GM18873 (cell line): ENCODE measurements around the gene ZBTB7B.

ENCODE experiments used
- ATAC-seq: cut with Tn5 transposase; IDR thresholded peaks from one replicate; pipeline ENCODE4 v1.9.1; 2021; ENCODE audit warnings: mild to moderate bottlenecking, moderate library complexity, moderate number of reproducible peaks; ENCODE audit not compliant: unreplicated experiment, low FRiP score

ZBTB7B gene

GRCh38 chr1:155033524-155033923 lies 30.9 kb downstream of the ZBTB7B start, which contains the start of the genes DCST1 and DCST2:
Gene DCST1, plus strand, starts transcription at chr1:155033824. Its CDS starts 213 bp downstream, at chr1:155034037.
Gene DCST2, minus strand, starts transcription at chr1:155033781. Its CDS starts 80 bp downstream, at chr1:155033701.
- ATAC-seq = no peak

- ATAC-seq = no peak
These were observed 32.0 kb downstream of the ZBTB7B start for GRCh38 chr1:155034318-155035208.

GRCh38 chr1:155035936-155036335 lies 33.3 kb downstream of the ZBTB7B start:
- ATAC-seq = no peak

- ATAC-seq = no peak
These were observed 34.4 kb downstream of the ZBTB7B start for GRCh38 chr1:155037043-155037442.

- ATAC-seq = no peak
These were observed 35.3 kb downstream of the ZBTB7B start for GRCh38 chr1:155037851-155038441.

DNA sequence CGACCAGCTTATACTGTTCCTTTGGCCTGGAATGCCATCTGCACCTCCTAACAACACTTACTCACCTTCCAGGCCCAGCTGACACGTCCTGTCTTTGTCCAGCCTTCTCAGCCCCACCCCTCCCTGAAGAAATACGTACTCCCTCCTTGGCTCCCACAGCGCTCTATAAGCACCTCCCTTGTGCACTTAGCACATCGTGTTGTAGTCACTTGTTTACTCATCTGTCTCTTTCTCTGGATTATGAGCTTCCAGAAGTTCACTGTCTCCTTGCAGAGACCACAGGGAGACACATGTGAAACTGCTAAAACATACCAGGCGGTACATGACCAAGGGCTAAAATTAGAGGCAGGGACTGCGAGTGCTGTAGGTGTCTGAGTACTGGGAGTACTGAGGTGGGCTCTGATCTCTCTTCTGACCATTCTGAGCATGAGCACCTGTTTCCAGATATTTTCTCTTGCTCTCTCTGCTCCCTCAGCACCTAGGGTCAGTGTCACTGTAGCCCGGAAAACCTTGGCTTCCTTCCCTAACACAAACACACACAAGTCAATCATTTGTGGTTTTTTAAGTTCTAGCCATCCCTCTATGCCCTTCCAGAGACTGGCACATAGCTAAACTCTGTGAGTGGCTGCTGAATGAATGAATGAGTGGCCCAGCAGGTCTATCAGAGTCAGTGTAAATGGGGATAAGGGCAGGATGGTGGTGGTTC lies 36.2 kb downstream of the ZBTB7B start:
- ATAC-seq = no peak

DNA sequence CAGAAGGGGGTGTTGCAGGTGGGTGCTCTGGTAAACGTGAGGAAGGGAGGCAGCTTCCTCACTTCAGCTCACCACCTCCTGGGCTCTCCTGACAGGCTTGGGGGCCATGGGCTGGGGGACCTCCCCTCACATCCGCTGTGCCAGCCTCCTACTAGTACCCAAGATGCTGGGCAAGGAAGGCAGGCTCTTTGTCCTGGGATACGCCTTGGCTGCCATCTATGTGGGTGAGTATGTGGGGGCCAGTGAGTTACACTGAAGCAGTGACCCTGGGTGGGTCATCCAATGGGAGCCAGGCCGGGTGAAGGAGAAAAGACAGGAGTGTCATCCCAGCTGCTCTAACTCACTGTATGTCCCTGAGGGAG lies 36.7 kb downstream of the ZBTB7B start:
- no peak for ATAC-seq

DNA sequence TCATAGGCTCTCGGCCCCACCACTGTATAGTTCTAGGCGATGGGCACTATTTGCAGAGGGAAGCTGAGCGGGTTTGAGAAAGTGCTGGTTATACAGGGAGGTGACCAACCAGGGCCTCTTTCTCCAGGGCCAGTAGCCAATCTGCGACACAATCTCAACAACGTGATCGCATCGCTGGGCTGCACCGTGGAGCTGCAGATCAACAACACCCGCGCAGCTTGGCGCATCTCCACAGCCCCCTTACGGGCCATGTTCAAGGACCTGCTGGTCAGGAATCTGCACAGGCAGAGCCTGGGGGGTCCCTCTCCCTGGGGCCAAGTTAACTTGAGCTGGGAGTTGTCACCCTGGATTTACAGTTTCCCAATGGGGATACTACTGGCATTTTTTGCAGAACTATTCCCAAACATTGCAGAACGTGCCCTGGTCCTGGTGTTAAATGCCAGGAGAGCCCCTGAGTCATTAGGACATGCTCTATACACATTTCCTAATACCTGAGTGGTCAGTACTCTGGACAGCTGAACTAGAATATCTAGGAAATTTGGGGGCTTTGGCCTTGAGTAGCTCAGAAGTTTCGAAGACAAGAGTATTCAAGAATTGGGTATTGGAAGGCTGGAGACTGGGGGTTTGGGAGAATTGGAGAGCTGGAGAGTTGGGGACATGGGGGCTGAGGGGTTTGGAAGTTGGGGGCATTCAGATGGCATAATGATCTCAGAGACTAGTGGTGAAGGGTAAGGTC lies 37.9 kb downstream of the ZBTB7B start:
- ATAC-seq = no peak

- ATAC-seq = no peak
These were observed 40.2 kb downstream of the ZBTB7B start for GRCh38 chr1:155042789-155043188.

GRCh38 chr1:155043301-155043702 lies 40.7 kb downstream of the ZBTB7B start:
- no peak for ATAC-seq

DNA sequence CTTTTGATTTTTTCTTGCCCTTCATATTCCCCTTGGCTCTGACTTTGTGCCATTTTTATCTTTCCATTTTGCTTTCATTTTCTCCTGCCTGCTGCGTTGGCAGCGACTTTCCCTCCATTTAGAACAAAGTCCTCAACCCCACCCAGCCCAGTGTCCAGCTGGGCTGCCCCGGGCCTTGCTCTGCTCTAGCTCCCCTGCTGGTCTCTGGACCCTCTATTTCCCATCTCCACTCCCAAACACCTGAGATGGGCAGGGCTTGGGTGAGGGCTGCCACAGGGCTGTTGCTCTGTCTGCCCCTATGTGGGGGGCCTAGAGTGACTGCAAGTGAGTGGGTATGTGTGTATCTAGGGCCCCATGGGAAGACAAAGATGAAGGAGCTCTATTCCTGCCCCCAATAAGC lies 41.2 kb downstream of the ZBTB7B start:
- no peak for ATAC-seq

DNA sequence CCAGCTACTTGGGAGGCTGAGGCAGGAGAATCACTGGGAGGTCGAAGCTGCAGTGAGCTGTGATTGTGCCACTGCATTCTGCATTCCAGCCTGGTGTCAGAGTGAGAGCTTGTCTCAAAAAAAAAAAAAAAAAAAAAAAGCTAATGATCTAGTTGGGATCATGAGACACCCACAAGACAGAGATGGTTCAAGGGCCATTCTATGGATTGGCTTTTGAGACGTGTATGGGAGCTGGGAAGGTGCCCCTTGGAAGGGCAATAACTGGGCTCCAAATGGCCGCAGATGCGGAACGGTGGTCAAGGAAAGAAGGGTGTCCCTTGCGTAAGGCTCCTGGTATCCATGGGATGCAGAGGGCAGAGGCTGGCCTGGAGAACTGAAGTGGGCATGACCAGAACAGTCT lies 41.8 kb downstream of the ZBTB7B start:
- ATAC-seq = no peak

DNA sequence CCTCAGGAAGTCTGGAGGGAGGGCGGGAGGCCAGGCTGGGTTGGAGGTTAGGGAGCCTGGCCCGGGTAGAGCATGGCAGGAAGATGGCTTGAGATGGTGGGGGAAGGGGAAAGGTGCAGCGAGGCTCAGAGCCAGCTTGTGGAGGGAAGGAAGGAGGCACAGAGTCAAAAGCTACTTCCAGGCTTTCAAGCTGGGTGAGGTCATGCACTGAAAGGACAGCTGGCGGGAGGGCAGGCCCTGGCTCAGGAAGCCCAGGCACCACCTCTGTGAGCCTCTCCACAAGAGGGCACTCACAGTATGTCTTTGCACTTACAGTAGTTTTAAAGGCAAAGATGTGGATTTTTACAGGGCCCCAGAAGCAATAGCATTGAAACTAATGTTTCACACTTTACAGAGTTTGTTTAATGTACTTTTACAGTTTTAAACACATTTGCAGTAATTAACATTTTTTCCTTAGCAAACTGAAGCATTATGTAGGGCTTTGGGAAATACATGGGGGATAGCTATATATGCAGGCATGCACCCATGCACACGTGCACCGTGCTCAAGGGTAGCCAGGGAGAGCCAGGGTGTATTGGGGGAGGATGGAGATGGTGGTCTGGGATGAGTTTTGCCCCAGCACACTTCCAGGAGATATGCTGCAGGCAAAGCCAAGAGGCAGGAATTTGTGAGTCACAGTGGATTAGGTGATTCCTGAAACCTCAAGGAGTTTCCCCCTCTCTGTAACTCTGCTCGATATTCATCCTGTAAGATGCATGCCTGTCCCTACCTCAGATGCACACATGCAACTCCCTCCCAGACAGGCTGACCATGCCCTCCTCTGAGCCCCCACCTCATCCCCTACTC lies 42.4 kb downstream of the ZBTB7B start:
- ATAC-seq = no peak

- ATAC-seq = no peak
These were observed 46.1 kb downstream of the ZBTB7B start for GRCh38 chr1:155048449-155049334.

DNA sequence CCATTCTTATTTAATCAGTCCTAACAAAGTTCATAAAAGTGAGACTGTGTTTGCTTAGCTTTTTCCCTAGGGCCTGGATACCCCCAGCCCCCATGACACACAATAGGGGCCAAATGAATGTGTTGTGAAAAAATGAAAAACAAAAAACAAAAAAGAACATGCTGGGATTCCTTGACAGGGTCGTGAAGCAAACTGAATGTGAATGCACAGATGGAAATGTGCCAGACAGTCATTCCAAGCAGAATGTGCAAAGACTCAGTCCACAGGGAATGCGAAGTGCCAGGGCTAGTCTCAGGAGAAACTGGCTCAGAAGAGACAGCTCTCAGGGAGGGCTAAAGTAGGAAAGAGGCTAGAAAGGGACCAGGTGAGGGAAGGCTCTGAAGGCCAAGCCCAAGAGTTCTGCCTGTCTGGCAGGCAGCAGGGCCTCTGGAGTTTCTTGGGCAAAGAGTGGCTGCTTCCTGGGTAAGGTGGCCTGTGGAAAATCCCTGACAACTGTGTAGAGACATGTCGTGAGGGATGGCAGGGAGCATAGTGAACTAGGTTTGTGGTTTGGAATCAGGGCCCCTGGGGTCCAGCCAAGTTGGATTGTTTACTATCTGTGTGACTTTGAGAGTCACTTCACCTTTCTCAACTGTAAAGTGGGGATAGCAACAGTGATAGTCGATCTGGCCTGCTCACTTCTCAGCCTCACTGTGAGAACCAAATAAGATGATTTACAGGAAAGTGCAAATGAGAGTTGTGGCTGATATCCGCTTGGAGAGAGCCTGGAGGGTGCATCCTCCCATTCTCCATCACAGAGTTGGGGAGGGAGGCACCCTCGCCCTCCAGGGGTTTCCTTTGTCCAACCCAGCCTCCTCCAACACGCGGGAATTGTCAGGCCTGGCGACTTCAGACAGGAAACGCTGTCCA lies 47.3 kb downstream of the ZBTB7B start:
- ATAC-seq = peak; percentile 1

DNA sequence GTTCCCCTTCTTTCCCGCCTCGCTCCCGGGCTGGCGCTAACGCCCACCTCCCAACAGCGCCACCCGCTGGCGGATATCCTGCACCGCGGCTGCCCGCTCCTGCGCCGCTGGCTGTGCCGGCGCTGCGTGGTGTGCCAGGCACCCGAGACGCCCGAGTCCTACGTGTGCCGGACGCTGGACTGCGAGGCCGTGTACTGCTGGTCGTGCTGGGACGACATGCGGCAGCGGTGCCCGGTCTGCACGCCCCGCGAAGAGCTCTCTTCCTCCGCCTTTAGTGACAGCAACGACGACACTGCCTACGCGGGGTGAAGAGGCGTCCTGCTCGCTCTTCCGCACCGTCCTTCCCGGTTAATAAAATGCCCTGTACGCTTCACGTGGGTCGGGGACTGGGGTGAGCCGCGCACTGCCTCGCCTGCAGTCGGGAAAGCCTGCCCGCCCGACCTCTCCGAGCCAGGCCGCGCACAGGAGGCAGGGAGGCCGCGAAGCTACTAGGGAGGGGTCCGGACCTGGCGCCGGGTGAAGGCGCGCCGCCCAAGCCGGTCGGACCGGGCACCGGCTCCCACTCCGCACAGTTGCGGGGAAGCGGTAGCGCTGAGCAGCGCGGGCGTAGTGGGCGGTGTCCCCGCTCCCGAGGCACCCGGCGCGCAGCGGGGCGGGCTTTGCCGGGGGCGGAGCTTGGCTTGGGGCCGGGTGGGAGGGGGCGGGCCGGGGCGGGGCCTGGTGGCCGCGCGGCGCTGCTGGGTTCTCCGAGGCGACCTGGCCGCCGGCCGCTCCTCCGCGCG lies 48.1 kb downstream of the ZBTB7B start, which contains the start of gene ADAM15:
Gene ADAM15 (plus strand): TSS at position 757 of the 782 bp plus-strand sequence. CDS start 71 bp downstream, outside the sequence.
- ATAC-seq = peak; percentile 47

- ATAC-seq = peak; percentile 19
These were observed 48.8 kb downstream of the ZBTB7B start for GRCh38 chr1:155051342-155051776.
